SK-N-SH treated with all-trans-retinoic acid at 6 μM for 48 hours (cell line): ENCODE measurements around the gene RAB7A.
"Not testable (repeated sequence)": the region's sequence is repeated elsewhere in the genome, so short reads cannot be mapped to it uniquely, and the experiment has no call there.

Experiments
- ATAC-seq: fragments of 200-7000 bp; cut with Tn5 transposase; 3 replicates; pipeline ENCODE4 v1.9.1; 2020; ENCODE audit warnings: mild to moderate bottlenecking, moderate library complexity
- ARNTL ChIP-seq: fragments of 450-650 bp; formaldehyde crosslinking; IDR thresholded peaks from 2 replicates; pipeline ENCODE4 v1.5.0; 2020; ENCODE audit warnings: low read depth, mild to moderate bottlenecking, moderate library complexity, borderline replicate concordance
- BACH2 ChIP-seq: fragments of 250-450 bp; sonication (Bioruptor Pico); IDR thresholded peaks from 2 replicates; pipeline ENCODE4 v1.9.0; 2021; ENCODE audit warnings: mild to moderate bottlenecking, borderline replicate concordance
- CSDC2 ChIP-seq: fragments of 250-450 bp; sonication (Bioruptor Pico); IDR thresholded peaks from 2 replicates; pipeline ENCODE4 v1.5.0; 2020; ENCODE audit warnings: mild to moderate bottlenecking, moderate library complexity
- GLIS3 ChIP-seq: fragments of 250-450 bp; sonication (Bioruptor Pico); IDR thresholded peaks from 2 replicates; pipeline ENCODE4 v1.5.0; 2020; ENCODE audit warnings: mild to moderate bottlenecking, moderate library complexity
- RARB ChIP-seq: fragments of 250-450 bp; sonication (Bioruptor Pico); IDR thresholded peaks from 2 replicates; pipeline ENCODE4 v1.8.0; 2021; ENCODE audit warnings: mild to moderate bottlenecking, moderate library complexity
- SNAI2 ChIP-seq: fragments of 250-450 bp; sonication (Bioruptor Pico); IDR thresholded peaks from 2 replicates; pipeline ENCODE4 v1.5.0; 2020; ENCODE audit warnings: mild to moderate bottlenecking, moderate library complexity
- TOX ChIP-seq: fragments of 250-450 bp; sonication (Bioruptor Pico); IDR thresholded peaks from 2 replicates; pipeline ENCODE4 v1.8.0; 2021; ENCODE audit warnings: mild to moderate bottlenecking, moderate library complexity, borderline replicate concordance
- ZC3H10 ChIP-seq: fragments of 250-450 bp; sonication (Bioruptor Pico); IDR thresholded peaks from 2 replicates; pipeline ENCODE4 v1.5.1; 2021; ENCODE audit warnings: mild to moderate bottlenecking, moderate library complexity
- ZFP3 ChIP-seq: fragments of 250-450 bp; sonication (Bioruptor Pico); IDR thresholded peaks from 2 replicates; pipeline ENCODE4 v1.5.0; 2020; ENCODE audit warnings: mild to moderate bottlenecking, moderate library complexity
- ZFP30 ChIP-seq: fragments of 450-650 bp; formaldehyde crosslinking; IDR thresholded peaks from 2 replicates; pipeline ENCODE4 v1.5.0; 2022; ENCODE audit warnings: mild to moderate bottlenecking, moderate library complexity
- ZNF565 ChIP-seq: fragments of 450-650 bp; formaldehyde crosslinking; conservative IDR thresholded peaks from 2 replicates; pipeline ENCODE4 v1.5.0; 2020; ENCODE audit warnings: low read depth, mild to moderate bottlenecking, moderate library complexity
- ZNF8 ChIP-seq: fragments of 450-650 bp; formaldehyde crosslinking; IDR thresholded peaks from 2 replicates; pipeline ENCODE4 v1.5.0; 2020; ENCODE audit warnings: mild to moderate bottlenecking, moderate library complexity
- TF ChIP-seq, protein P1 (sequence below): fragments of 250-450 bp; sonication (Bioruptor Pico); IDR thresholded peaks from 2 replicates; pipeline ENCODE4 v1.8.0; 2021; ENCODE audit warnings: low read depth, mild to moderate bottlenecking, moderate library complexity, borderline replicate concordance
- TF ChIP-seq, protein P2 (sequence below): fragments of 250-450 bp; sonication (Bioruptor Pico); IDR thresholded peaks from 2 replicates; pipeline ENCODE4 v1.5.1; 2020; ENCODE audit warnings: low read depth, mild to moderate bottlenecking, moderate library complexity
- TF ChIP-seq, protein P3 (sequence below): fragments of 250-450 bp; sonication (Bioruptor Pico); IDR thresholded peaks from 2 replicates; pipeline ENCODE4 v1.8.0; 2020; ENCODE audit warnings: mild to moderate bottlenecking, moderate library complexity, borderline replicate concordance
- TF ChIP-seq, protein P4 (sequence below): fragments of 250-450 bp; sonication (Bioruptor Pico); IDR thresholded peaks from 2 replicates; pipeline ENCODE4 v1.5.1; 2021; ENCODE audit warnings: mild to moderate bottlenecking, moderate library complexity

Gene RAB7A

DNA sequence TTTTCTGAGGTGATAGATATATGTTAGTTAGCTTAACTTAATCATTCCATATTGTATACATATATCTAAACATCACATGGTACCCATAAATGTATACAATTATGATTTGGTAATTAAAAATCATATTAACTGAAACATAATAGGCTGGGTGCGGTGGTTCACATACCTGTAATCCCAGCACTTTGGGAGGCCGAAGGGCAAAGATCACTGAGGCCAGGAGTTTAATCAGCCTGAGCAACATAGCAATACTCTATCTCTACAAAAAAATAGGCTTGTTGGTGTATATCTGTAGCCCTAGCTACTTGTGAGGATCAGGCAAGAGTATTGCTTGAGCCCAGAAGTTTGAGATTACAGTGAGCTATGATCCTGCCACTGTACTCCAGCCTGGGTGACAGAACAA lies 20.9 kb downstream of the RAB7A start:
- TF ChIP-seq ZC3H10 (CRISPR knock-in tag) = no peak
- TF ChIP-seq, protein P1, sequence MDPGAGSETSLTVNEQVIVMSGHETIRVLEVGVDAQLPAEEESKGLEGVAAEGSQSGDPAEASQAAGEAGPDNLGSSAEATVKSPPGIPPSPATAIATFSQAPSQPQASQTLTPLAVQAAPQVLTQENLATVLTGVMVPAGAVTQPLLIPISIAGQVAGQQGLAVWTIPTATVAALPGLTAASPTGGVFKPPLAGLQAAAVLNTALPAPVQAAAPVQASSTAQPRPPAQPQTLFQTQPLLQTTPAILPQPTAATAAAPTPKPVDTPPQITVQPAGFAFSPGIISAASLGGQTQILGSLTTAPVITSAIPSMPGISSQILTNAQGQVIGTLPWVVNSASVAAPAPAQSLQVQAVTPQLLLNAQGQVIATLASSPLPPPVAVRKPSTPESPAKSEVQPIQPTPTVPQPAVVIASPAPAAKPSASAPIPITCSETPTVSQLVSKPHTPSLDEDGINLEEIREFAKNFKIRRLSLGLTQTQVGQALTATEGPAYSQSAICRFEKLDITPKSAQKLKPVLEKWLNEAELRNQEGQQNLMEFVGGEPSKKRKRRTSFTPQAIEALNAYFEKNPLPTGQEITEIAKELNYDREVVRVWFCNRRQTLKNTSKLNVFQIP (CRISPR knock-in tag) = no peak
- TF ChIP-seq, all 23 proteins: peak for 0
- ATAC-seq = no peak

DNA sequence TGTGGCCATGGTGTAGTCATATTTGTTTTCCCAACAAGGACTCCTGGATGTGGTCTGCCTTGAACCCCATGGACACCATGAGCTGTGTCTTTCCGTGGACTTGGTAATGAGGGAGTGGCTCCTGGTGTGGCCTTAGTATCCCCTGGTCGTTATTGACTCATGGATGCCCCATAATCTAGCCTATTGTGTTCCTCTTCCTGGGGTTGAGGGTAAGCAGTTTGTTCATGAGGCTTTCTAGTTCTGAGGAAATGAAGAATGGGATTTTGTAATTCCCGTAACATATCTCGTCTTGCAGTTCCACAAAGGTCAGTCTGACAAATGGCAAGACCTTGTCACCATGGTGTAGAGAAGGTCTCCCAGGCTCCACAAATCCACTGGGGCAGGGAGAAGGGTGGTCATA lies 22.6 kb downstream of the RAB7A start:
- TF ChIP-seq, protein P1 (CRISPR knock-in tag) = no peak
- TF ChIP-seq ARNTL (CRISPR knock-in tag) (no peak), TOX (CRISPR knock-in tag) (no peak), SNAI2 (CRISPR knock-in tag) (no peak), CSDC2 (CRISPR knock-in tag) (no peak), ZNF565 (CRISPR knock-in tag) (no peak)
- TF ChIP-seq, protein P2, sequence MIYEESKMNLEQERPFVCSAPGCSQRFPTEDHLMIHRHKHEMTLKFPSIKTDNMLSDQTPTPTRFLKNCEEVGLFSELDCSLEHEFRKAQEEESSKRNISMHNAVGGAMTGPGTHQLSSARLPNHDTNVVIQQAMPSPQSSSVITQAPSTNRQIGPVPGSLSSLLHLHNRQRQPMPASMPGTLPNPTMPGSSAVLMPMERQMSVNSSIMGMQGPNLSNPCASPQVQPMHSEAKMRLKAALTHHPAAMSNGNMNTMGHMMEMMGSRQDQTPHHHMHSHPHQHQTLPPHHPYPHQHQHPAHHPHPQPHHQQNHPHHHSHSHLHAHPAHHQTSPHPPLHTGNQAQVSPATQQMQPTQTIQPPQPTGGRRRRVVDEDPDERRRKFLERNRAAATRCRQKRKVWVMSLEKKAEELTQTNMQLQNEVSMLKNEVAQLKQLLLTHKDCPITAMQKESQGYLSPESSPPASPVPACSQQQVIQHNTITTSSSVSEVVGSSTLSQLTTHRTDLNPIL (CRISPR knock-in tag) = no peak
- TF ChIP-seq, protein P3, sequence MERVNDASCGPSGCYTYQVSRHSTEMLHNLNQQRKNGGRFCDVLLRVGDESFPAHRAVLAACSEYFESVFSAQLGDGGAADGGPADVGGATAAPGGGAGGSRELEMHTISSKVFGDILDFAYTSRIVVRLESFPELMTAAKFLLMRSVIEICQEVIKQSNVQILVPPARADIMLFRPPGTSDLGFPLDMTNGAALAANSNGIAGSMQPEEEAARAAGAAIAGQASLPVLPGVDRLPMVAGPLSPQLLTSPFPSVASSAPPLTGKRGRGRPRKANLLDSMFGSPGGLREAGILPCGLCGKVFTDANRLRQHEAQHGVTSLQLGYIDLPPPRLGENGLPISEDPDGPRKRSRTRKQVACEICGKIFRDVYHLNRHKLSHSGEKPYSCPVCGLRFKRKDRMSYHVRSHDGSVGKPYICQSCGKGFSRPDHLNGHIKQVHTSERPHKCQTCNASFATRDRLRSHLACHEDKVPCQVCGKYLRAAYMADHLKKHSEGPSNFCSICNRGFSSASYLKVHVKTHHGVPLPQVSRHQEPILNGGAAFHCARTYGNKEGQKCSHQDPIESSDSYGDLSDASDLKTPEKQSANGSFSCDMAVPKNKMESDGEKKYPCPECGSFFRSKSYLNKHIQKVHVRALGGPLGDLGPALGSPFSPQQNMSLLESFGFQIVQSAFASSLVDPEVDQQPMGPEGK (CRISPR knock-in tag) = no peak
- TF ChIP-seq, protein P4, sequence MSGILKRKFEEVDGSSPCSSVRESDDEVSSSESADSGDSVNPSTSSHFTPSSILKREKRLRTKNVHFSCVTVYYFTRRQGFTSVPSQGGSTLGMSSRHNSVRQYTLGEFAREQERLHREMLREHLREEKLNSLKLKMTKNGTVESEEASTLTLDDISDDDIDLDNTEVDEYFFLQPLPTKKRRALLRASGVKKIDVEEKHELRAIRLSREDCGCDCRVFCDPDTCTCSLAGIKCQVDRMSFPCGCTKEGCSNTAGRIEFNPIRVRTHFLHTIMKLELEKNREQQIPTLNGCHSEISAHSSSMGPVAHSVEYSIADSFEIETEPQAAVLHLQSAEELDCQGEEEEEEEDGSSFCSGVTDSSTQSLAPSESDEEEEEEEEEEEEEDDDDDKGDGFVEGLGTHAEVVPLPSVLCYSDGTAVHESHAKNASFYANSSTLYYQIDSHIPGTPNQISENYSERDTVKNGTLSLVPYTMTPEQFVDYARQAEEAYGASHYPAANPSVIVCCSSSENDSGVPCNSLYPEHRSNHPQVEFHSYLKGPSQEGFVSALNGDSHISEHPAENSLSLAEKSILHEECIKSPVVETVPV (CRISPR knock-in tag) = no peak
- ATAC-seq = no peak

DNA sequence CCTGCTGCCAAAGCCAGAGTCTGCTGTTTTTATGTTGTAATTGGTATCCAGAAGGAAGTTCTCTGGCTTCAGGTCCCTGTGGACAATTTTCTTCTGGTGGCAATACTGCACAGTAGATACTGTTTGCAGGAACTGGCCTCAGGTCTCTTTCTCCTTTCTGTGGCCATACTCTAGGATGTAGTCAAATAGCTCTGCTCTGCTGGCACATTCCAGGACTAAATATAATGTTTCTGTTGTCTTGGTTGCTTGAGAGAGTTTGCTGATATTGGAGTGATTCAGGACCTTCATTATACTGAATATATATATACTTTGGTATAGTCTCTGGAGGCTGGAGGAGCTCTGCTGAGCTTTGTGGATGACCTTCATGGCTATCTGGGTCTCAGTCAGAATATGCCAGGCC lies 23.1 kb downstream of the RAB7A start:
- no peak for ATAC-seq
- TF ChIP-seq ZFP3 (CRISPR knock-in tag) = no peak
- TF ChIP-seq, protein P3 (CRISPR knock-in tag) = no peak
- TF ChIP-seq, protein P2 (CRISPR knock-in tag) = no peak
- no peak for TF ChIP-seq ZNF8 (CRISPR knock-in tag)
- no peak for TF ChIP-seq GLIS3 (CRISPR knock-in tag)
- no peak for TF ChIP-seq ZFP30 (CRISPR knock-in tag)
- TF ChIP-seq TOX (CRISPR knock-in tag) = no peak
- TF ChIP-seq RARB (CRISPR knock-in tag) = no peak
- TF ChIP-seq BACH2 (CRISPR knock-in tag) = no peak
- no peak for TF ChIP-seq ZNF565 (CRISPR knock-in tag)
- no peak for TF ChIP-seq ARNTL (CRISPR knock-in tag)
- TF ChIP-seq, all 23 proteins: peak for 0

DNA sequence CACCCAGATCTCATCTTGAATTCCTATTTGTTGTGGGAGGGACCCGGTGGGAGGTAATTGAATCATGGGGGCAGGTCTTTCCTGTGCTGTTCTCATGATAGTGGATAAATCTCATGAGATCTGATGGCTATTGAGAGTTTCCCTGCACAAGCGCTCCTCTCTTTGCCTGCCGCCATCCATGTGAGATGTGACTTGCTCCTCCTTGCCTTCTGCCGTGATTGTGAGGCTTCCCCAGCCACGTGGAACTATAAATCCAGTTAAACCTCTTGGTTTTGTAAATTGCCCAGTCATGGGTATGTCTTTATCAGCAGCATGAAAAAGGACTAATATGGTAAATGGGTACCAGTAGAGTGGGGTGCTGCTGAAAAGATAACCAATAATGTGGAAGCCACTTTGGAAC lies 23.6 kb downstream of the RAB7A start:
- not testable (repeated sequence) for ATAC-seq
